ENCODE data around the gene PDGFD.

PDGFD gene

DNA sequence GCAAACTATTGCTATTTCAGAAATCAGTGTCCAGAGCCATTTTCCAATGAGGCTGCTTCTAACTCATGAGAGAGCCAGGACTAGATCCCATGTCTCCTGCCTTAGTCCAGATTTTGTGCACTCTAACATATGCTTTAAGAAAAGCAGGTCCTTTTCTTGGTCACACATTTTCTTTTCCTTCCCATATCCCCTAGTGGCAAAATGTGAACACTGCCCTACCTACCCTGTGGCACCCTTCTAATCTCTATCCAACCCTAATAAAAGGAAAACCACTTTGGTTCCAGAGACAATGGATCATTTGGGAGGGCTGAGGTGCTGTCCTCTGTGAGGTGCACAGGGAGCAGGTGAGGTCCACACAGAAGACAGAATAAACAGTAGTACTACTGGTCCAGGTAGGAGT is 199.6 kb downstream of the PDGFD start:
- in situ Hi-C loops (cut with HindIII; ENCODE audit: low sequenced_read_pairs), result no loop called here

DNA sequence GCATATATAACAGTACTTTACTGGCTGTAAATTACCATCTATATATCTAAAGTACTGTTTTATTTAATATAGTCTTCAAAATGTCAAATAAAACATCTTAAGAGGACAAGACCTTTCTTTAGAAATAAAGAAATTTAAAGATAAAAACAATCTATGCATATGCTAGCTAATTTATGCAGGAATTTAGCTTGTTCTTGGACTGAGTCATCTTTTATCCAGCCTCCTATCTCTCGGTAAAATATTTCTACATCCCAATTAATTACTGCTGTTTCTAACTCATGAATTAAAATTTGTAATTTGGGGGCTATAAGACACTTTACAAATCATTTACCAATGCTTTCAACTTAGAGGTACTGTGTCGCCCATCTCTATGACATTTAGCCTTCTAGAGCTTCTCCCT is 200.3 kb downstream of the PDGFD start:
- in situ Hi-C loops (cut with HindIII; ENCODE audit: low sequenced_read_pairs), result no loop called here

DNA sequence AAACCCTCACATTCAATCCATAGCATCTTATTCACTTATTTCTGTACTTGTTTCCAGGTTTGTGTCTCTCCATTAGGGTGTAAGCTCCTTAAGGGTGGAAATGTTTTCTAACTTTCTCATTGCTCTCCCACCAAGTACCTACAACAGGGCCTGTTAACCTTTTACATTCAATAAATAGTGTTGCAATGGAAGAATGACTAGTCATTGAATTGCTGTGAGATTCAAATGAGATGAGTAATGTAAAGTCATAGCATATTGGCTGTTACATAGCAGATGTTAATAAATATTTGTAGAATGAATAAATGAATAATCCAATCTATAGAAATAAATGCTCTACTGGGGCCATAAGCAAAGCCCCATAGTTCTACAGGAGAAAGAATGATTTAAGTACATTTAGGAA is 202.9 kb downstream of the PDGFD start:
- in situ Hi-C loops (cut with HindIII; ENCODE audit: low sequenced_read_pairs), result no loop called here

DNA sequence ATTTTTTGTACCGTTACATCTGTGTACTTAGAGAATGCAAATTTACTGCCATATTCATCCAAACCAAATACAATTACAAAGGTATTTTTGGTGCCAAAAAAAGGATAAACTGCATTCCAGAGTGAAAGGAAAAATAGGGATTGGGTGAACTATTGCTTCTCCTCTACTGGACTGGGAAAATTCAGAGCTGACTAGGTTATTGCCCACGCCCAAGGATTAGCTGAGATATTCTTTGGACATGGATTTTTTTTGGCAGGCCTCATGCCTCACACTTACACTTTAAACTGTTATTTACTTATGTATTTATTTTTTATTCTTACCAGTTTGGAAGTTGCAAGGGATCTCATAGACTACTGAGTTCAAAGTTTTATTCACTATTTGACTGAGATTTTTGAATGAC is 203.8 kb downstream of the PDGFD start:
- in situ Hi-C loops (cut with HindIII; ENCODE audit: low sequenced_read_pairs), result no loop called here

DNA sequence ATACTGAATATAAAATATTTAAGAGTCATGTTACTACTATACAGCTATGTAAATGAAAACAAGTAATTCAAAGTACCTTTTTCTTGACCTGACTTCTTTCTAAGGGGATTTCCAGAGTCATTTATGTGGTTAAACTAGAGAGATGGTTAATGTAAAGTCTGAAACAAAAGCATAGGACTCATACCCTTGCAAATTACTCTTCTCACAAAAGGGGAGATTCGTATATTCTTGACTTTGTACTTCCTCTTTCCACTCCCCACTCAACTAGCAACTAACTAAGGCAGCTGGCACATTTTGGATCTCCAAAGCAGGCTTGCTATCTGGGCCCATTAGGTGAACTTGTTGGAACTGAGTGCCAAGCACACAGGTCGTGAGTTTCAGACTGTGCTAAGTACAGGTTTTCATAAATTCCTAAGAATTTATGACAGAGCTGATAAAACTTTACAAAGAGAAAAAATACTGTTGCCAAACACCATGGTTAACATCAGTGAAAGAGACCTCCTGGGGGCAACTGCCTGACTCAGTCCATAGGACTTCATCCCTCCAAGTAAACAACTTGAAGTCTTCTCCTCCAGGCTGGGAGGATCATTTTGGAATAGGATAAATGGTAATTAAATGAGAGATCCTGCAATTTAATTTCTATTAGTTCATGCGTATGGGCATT is 204.5 kb downstream of the PDGFD start:
- in situ Hi-C loops (cut with HindIII; ENCODE audit: low sequenced_read_pairs), result no loop called here

DNA sequence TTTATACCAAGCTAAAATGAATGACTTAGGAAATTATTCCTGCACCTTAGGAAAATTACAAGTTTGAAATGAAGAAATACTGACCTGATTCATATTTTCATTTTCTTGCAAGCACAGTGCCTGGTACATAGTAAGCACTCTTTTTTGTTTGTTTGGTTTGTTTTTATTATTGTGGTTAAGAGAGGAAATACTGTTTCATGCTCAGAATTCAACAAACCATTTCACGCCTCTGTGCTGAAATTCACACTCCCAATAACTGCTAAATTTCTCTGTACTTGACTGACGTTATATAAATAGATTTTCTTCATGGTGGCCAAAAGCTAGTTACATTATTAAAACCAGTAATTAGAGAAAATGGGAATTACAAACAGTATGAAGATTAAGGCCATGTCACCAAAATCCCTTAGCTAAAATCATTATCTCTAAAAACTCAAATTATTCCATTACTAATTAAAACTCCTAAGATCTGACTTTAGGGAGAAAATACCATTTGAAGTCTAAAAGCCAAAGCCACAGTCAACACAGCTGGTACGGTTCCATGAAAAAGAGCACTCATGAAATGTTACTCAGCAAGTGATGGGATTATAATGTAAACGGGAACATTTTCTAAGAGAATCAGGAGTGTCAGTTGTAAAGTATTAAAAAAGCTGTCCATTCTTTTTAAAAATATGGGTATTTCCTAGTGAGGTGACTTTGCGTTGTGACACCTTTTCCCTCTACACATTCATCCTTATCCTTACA is 205.3 kb downstream of the PDGFD start:
- in situ Hi-C loops (cut with HindIII; ENCODE audit: low sequenced_read_pairs), result no loop called here

DNA sequence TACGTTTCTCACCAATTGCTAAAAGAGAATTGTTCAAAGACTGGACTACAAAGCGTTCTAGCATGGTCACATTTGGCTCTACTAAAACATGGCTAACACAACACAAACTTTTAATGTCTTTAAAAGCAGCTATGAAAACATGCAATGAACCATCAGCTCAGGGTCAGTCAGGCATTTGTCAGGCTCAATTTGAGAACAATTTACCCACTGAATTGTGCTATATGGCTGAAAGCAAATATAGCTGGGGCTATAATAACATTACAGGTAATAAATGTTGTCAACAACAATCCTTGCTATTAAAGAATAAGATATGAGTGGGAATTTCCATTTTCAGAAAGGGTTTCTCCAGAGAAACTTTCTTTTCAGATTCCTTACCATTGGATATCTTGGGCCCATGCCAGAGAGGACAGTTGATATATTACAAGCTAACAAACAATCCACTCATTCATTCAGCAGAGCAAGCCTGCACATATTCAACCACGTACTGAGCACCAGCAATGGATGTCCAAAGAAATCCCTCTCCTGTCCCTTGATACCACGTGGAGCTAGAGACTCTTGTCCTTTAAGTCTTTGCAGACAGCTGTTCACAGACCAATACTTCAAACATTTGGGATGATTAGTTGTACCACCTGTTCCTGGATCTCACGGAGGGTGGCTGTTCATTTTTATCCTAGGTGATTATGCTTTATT is 210.0 kb downstream of the PDGFD start:
- in situ Hi-C loops (cut with HindIII; ENCODE audit: low sequenced_read_pairs), result loop anchor here (5.0 kb wide), 1 partner anchor 52 kb away; no protein-coding TSS in a partner anchor

DNA sequence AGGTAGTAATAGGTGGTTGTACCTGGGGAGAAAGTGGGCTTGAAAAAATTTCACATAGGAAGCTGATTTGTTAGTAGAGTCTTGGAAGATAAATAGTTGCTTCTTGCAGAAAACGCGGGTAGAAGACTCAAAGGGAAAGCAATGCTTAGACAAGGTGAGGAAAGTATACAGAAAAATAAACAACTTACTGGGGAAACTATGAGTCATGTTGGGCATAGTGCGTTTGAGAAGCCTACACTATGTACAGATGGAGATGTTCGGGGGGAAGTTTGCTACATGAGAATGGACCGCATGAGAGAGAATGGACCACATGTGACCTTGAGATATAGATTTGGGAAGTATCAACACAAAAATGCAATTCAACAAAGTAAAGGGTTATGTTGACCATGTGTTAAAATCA is 214.2 kb downstream of the PDGFD start:
- in situ Hi-C loops (cut with HindIII; ENCODE audit: low sequenced_read_pairs), result loop anchor here (5.0 kb wide), 2 partner anchors 47 to 107 kb away; no protein-coding TSS in a partner anchor

DNA sequence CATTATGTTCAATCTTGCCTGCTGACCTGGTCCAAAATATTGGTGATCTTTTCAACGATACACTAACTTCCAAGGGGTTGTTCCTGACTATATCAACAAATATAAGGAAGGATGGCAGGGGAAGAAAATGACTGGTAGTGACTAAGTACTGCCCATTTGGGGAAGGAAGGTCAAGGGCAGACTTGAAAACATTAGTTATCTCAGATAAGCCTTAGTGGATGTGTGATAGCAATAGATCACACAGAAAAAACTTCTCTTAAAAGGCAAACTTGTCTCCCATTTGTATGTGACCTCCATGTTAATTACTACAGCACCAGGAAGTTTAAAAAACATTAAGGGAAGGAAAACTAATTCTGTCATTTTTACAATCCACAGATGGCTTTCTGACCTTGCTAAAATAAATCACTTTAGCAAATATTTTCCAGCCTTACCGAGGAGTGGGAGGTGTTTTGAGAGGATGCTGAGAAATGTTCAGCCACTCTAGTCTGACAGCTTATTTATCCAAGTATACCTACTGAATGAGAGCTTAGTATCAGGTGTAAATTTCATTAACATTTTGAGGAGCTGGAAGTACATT is 215.7 kb downstream of the PDGFD start:
- in situ Hi-C loops (cut with HindIII; ENCODE audit: low sequenced_read_pairs), result loop anchor here (5.0 kb wide), 1 partner anchor 106 kb away; no protein-coding TSS in a partner anchor

DNA sequence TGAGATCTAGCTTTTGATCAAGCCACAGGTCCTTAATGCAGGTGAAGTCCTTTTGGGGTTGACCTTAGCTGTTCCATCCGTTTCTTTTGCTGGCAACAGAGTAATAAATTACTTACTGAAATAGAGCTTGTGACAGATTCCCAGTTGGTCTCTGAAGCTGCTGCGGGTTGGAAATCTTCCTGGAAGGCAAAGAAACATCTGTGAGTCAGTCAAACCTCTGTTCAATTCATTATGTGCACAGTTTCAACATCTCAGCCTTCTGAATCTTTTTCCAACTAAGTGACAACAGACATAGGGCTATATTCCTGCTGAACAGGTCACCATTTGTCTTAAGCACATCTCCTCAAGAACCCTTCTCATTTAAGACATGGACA is 216.4 kb downstream of the PDGFD start:
- in situ Hi-C loops (cut with HindIII; ENCODE audit: low sequenced_read_pairs), result loop anchor here (5.0 kb wide), 1 partner anchor 105 kb away; no protein-coding TSS in a partner anchor

DNA sequence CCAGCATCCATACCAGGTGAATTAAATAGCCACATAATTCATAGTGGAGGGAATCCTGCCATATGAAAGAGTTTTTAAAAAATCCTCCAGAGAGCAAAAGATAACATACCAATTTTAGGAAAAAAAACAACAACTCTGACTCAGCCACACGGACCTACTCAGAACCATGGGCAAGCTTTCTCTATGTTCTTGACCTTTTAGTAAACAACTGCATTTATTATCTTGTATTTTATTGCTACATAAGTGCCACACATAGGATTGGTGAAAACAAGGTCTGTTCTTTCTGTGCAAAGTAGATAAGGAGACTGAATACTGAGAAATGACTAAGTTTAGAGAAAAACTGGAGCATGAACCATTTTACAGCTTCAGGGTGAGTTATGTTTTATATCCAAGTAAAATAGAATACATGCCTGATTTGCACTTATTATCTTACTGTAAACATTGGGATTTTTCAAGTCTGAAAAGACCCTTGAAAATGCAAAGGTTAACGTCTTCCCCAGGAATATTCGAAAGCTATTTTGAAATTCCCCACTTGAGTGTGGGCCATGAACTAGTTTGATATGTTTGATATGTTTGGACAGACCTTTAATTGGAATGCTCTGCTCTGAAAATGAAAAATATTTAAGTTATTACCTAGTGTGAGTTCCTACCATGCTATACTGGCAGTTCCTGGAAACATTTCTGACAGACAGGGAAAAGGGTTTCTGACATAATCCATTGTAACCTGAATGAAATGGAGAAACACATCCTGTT is 217.0 kb downstream of the PDGFD start:
- in situ Hi-C loops (cut with HindIII; ENCODE audit: low sequenced_read_pairs), result loop anchor here (5.0 kb wide), 1 partner anchor 105 kb away; no protein-coding TSS in a partner anchor

DNA sequence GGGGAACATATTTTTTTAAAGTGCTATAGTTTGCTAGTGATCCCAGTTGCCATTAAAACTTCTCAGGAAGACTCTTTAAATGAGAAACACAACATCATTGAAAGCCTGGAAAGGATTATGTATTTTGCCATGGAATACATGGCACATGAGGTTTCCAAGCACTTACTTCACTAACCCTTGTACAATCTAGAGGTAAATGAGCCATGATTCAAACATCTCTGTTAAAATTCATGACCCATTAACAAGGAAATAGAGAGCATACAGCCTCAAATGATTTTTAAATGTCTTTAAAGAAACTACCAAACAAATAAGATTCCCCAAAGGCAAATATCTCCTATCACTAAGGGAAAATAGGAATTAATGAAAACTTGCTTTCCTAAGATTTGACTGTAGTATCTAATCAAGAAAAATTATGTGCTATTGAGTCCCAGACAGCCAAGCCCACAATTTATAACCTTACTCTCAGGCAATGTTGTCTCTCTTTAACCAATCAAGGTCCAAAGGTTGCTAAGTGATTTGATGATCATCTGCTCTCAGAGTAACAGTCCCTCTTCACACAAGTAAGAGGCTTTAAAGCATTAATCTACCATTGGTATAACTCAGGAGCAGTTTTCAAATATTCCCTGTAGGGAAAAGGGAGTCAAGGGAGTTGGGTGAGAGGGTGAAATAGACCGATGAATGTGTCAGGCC is 219.6 kb downstream of the PDGFD start:
- in situ Hi-C loops (cut with HindIII; ENCODE audit: low sequenced_read_pairs), result no loop called here

DNA sequence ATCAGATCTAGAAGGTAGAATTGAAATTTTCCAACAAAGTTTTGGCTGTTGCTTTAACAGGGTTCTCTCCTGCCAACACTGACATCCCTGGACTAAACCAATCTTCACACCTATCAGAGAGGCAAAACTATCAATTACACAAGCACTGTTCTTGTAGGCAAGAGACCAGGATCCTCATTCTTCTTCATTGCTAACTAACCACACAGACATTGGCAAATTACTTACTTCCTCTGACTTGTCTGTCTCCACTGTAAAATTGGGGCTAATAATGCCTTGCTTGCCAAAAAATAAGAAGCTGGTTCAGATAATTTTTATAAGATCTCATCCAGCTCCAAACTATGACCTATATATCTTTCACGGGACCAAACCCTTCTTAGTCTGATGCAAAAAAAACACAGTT is 221.3 kb downstream of the PDGFD start:
- in situ Hi-C loops (cut with HindIII; ENCODE audit: low sequenced_read_pairs), result no loop called here

DNA sequence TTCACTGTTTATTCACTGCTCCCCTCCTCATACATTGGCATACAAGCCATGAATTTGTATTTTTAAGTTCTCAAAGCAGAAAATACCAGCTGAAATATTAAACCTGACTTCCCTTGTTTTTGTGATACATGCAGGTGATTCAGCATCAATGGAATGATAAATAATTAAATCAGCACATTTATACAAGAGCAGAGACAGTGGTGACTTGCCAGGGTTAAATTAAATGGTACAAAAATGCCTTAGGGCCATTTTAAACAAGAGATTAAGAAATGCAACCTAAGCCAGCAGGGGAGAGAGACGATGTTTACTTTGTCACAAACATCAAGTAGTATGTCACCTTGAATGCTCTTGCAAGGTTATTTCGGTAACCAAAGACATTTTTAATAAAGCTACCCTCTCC is 223.4 kb downstream of the PDGFD start:
- in situ Hi-C loops (cut with HindIII; ENCODE audit: low sequenced_read_pairs), result no loop called here

DNA sequence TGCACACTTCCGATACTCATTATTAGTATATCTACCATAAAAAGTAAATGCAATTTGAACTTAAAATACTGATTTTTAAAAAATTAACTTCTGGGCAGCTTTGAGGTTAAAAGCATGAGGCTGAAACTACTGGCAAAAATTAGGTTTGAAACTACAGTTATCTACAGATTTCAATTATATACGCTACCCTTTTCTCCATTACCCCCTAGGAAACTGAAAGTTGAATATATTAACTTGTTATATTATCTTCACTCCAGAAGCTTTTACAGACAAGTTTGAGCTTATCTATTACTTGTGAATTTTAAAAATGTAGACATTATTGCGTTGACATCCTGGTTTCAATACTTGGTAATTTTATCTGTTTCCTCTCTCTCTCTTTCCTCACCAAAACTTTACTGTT is 224.3 kb downstream of the PDGFD start:
- in situ Hi-C loops (cut with HindIII; ENCODE audit: low sequenced_read_pairs), result no loop called here

DNA sequence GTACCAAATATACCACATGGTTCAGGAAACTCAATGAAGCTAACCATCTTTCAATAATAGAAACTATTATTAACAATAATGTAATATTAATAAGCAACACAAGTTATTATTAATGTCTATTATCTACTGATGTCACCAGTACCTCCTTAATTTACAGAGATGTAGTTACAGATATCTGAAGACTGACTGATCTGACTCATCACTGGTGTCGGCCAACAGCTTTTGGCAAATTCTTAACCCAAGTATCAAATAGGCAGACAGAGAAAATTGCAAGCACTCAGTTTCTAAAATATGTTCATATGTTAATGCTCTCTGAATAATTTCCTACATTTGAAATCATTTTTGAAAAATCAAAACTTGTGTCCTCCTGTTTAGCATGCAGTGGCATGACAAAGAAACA is 227.9 kb downstream of the PDGFD start:
- in situ Hi-C loops (cut with HindIII; ENCODE audit: low sequenced_read_pairs), result no loop called here

DNA sequence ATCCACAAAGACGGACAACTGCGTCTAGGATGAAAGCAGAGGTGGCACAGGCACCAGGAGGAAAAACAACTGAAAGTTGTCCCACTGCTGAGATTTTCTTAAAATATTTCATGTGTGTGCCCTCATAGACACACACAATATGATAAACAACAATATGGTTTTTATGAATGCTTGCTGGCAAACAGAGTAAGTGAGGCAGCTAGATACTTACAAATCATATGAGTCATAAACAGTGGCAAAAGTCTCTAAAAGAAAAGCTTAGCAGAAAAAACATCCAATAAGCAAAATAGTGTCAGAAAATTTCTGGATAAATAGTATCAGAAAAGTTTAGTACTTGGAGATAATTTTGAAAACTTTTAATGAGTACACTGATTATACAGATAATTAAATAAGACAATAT is 228.7 kb downstream of the PDGFD start:
- in situ Hi-C loops (cut with HindIII; ENCODE audit: low sequenced_read_pairs), result no loop called here

DNA sequence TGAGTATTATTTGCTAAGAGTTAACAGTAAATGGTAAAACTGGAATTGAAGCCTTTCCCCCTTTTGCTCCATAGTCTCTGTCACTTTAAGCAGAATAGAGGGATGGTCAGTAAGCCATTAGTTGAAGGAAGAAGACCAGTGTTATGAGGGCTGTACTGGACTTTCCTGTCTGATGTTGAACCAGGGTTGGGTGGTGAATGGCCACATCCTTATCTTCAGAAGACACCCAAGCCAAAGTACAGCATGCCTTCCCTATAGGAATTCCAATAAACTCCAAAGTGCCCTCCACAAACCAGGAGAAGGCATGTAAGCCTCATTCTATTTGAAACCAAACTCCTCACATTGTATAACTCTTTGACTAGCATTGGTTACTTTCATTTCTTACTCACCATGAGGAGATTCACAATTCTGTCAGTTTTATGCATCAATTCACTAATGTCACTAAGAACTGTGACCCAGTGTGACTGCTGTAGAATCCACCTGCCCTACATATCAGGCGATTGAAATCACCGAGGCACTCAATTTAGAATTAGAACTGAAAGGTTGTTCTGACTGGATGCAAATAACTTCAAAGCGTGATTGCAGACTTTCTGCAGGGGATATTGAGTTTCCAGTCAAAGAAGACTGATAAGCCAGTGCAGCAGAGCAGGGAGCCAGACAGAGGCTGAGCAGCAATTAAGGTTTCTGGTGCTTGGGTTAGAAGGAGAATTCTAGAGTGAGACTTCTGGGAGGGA is 234.6 kb downstream of the PDGFD start:
- in situ Hi-C loops (cut with HindIII; ENCODE audit: low sequenced_read_pairs), result no loop called here

DNA sequence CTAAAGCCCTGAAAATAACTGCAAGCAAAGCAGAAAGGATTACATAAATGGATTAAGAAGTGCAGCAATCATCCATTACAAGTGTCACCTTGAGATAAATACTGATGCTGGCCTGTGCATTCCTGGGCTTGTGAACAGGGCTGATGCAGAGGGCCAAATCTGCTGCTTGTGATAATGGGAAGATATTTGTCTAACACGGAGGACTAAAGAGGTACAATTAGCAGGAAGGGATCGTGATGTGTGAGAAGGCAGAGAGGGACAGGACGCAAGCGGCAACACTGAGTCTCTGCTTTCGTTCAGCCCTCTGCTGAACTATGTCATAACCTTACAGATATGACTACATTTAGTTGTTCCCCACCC is 235.2 kb downstream of the PDGFD start:
- in situ Hi-C loops (cut with HindIII; ENCODE audit: low sequenced_read_pairs), result no loop called here
